HG03521 (cell line): Measurements from ENCODE around the gene ASIC3.
A peak's percentile ranks its signal among the peaks of the same experiment; 100 is the strongest.

Source experiments
- ATAC-seq: cut with Tn5 transposase; IDR thresholded peaks from one replicate; pipeline ENCODE4 v1.9.1; 2021; ENCODE audit warnings: mild to moderate bottlenecking, moderate library complexity; ENCODE audit not compliant: unreplicated experiment

ASIC3 gene

DNA sequence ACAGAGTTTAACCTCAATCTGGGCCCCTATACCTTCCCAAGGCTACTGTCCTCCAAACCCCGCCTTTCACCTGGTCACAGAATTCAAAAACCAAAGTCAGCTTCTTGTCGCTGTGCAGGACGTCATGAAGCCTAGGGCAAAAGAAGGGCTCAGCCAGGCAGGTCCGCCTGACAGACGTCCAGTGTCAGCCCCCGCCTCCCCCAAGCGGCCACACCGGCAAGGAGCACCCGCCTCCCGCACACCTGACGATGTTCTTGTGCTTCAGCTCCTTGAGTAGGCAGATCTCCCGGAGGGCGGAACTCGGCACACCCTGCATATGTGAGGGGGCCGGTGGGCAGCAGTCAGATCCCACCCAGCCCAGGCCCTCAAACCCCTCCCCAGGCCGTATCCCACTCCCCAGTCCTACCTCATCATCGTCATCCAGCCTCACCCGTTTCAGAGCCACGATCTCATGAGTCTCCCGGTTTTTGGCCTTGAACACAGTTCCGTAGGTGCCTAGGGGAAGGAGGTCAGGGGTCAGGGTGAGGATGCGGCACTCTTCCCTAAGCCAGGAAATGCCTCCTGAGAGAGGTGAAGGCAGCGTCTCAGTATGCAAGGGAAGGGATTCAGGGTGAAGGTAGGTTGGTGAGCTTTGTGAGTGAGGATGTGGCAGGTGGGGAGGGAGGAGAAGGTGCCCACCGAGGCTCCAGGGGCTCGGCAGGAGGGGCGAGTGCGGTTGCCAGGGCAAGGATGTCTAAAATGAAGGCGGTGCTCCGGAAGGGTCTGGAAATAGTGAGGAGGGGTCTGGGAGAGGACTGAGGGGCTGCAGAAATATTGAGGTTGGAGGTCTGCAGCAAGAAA, 8.6 kb downstream of the ASIC3 start:
- no peak for ATAC-seq

DNA sequence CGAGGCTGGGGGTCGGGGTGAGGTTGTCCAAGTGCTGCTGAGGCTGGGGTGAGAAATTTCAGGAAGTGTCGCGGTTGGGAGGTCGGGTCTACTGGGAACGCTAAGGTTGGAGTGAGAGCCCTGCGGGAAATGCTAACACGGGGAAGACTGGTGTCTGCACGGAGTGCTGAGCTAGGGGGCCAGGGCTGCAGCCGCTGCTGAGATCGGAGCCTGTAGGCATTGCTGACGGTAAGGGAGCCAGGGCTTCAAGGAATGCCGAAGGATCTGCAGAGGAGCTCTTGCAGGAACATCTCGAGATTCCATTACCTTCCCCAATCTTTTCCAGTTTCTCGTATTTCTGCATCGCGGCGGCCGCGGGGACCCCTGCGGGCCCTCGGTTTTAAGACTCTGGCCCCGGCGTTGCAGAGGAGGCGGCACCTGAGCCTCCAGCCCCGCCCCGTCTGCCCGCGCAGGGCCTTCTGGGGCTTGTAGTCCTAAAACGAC, 9.2 kb downstream of the ASIC3 start, which contains the start of gene CDK5:
Gene CDK5 (minus strand): TSS at position 392 of the 483 bp plus-strand sequence. CDS start 49 bp downstream, at position 343.
- ATAC-seq, result peak; percentile 7

DNA sequence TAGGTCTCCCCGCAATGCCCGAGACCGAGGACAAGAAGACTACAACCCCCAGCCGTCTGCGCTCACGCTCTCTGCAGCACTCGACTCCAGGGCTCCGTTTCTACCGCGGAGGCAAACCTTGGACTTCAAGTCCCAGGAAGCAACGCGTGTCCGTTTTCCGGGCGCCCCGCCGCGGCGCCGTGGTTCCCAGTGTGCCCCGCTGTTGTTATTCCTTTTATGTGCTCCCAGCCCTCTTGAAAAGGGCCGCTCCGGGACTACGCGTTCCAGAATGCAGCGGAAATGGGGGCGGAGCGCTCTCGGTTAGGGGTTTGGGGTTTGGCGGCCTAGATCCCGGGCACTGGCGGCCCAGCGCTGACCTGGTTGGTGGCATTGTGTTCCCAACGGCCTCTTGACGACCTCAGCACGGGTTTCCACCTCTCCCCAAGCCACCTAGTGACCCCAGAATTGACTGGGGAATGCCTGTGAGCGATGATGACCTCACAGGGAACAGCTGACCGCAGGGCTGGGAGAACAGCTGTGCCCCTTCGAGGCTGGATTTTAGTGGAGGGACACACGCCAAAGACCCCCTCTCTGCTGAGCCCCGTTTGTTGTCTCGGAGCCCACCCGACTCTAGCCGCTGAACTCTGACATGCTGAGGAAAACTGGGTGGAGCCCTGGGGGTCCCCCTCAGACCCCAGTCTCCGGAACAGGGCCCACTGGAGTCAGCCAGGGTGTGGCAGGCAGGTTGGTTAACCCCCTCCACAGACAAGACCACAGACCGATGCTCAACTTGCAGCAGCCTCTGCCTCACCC, 9.9 kb downstream of the ASIC3 start:
- peak; percentile 84 for ATAC-seq

DNA sequence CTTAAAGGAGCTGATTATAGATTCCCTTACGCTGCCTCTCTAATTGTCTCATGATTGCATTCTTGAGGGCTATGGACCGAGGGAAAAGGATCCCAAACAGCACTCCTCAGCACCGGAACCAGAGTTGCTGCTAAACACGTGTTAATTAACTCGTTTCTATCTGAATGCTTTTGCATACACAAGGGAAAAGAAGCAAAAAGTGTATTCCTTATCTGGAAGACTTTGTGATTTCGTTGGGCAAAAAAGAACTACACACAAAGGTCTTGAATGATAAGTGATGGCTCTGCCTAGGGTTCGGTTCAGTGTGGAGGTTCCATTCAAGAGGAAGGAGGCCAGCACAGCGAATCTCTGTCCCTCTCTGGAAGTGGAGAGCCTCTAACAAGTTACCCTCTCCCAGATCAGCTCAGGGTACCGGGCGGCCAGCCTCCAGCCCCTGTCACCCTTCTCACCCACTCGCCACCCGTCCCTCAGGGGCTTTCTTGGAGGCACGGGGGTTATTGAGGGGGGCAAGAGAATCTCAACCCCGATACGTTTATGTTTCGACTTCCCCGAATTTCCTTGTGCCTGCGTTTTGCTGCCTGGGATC, 10.5 kb downstream of the ASIC3 start:
- no peak for ATAC-seq

DNA sequence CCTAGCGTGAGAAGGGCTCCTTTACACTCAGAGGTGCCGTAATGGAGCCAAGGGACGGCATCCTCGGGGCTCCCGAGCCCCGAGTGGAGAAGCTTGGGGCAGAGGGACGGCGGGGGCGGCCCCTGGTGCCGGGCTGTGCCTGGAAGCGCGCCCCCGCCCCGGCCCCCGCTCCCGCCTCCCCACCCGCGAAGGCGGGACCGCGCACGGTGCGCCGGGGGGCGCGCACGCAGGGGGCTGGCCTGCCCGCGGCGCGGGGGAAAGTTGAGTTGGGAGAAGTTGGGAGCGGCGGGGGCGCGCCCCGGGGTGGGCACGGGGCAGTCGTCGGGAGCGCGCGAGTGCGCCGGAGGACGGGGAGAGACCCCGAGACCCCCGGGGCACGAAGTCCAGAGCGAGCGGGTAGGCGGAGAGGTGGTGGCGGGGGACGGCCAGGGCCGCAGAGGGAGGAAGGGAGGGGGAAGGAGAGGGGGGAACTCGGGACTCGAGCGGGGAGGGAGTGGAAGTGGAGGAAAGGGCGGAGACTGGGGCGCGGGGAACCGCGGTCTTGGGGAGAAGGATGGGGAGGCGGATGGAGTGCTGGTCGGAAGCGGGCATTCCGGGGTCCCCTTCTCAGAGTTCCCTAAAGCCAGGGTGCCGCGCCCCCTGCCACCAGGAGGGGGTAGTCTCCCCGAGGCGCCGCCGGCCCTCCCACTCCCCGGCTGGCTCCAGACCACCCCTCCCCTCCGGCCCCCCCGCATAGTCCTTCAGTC, 11.2 kb downstream of the ASIC3 start, which contains the start of gene SLC4A2:
Gene SLC4A2 (plus strand): TSS at position 223 of the 746 bp plus-strand sequence. CDS start 2,399 bp downstream, outside the sequence.
- ATAC-seq, result peak; percentile 25

DNA sequence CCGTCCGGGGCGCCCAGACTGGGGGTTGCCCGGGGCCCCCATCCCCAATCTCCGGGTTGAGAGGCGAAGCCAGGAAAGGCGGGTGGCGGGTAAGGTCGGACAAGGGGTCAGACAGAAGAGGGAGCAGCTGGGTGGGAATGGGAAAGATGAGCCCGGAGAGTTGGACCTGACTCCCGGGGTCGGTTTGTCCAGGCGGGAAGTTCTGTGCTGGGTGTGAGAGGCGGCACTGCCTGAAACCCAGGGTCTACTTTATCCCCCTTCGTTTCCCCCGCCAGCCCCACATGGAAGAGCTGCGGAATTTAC, 11.7 kb downstream of the ASIC3 start:
- ATAC-seq, result no peak

DNA sequence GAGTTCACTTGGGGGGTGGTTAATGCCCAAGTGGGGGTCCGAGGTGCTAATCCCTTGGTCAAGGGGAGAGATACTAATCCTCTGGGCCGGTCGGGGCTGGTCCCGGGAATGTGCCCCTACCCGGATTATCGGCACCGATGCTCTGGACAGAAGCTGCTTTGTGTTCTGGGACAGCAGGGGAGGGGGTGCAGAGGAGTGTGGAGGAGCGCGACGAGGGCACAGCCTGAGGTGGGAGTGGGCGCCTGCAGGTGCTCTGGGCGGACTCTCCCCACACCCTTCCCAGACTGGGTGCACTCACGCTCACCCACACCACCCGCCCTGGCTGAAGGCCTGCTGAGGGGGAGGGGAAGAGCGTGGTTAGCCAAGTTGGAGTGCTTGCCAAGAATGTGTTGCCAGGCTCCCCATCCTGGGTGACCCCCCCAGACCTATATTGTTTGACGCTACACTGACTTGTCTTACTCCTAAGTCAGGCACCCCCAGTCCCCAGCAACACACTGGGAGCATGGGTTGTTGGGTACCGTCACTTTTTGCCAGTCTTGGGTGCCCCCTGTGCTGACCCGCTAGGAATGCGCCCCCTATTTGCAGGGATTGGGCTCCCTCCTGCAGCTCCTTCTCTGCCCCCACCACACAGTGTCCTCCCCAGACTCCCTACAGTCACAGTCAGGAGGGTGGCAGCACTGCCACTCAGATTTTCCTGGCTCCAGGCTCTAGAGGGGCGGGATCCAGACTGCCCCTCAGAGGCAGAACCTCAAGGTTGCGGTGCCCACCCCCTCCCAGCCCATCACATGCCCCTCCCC, 12.3 kb downstream of the ASIC3 start:
- no peak for ATAC-seq

DNA sequence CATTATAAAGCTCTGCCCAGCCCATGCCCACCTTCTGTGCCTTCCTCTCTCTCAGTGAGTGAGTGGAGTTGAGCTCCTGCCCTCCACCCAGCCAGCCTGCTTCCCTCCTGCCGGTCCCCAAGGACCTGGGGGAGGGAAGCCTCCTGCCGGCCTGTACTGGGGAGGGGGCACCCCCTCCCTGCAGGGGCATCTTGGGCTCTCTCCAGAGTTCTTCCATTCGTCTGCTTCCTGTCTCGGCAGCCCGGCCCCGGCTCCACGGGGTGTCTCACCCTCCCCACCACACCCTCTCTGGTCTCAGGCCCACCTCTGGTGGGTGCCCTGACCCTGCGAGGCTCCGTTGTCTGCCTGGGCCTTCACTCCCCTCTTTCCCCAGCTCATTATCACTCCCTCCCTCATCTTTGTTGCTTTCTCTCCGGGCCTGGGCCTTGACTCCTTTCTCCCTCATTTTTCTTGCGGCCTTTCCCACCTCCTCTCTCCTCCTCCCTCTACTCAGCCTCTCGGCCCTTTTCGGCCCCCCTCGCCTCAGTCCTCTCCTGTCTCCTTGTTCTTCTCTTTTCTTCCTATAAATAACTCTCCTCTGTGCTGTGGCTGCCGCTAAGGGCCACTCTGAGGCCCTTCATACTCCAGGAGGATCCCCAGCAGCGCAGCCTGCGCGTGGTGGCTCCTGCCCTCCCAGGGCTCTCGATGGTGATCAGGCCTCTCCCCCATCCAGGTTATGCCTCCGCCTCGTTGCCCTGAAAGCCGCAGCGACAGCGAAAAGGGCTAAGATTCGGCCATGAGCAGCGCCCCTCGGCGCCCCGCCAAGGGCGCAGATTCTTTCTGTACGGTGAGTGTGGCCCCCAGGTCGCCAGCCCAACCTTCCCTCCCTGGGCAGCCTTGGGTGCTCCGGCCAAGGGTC, 13.1 kb downstream of the ASIC3 start:
- ATAC-seq, result no peak

DNA sequence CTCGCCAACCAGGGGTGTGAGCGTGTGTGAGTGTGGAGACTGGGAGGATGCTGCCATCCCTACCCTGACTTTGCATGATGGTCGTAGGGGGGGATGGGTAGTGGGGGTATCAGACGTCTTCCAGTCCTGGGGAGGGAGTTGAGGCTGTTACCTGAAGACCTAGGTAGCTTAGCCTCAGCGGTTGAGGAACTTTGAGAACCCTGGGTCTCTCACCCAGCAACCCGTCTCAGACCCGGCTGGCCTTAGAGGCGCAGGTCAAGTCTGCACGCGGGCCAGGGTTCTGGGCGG, 13.7 kb downstream of the ASIC3 start:
- ATAC-seq, result no peak

DNA sequence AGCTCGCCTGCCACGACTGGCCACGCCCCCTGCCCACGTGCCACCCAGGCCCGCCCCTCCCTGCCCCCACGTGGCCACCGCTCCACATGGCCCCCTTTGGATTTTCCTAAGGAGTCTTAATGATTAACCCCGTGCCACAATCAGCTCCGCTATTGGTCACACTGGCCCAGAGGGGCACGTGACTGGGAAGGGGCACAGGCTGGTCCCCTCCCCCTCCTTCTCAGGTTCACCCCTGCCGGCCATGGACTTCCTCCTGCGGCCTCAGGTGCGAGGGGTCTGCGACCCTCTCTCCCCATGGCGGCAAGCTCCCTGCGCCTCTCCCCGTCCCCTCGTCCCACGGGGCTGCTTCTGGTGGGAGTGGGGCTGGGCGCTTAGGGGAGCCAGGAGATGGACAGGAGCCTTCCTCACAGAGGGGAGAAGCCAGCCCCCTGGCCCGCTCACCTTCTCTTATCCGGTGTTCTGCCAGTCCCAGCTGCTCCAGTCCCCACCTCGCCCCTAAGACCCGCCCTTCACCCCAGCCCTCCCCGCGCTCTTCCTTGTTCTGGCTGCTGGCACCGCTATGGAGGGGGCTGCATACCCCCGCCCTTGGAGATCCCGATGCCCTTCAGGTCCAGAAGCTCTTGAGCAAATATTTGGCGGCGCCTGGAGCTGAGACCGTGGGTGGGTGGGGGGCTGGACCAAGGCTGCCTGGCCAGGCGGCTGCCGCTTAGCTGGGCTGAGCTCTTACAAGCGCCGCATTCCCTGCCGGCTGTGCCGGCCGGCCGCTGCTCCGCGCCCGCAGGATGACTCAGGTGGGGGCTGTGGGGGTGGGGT, 14.3 kb downstream of the ASIC3 start:
- ATAC-seq, result no peak

DNA sequence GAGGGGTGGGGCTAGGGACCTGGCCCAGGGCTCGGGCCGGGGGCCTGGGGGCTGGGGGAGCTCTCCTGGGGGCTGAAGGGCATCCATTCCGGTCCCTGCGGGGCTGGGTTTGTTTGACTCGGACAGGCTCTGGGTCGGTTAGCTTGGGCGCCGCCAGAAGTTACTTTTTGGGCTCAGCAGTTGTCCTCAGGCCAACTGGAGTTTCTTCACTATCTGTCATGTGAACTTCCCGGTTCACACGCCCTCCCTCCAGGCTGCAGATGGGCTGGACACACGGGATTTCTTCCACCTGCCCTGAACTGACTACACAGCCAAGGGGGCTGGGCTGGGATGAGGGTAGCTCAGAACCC, 14.9 kb downstream of the ASIC3 start:
- ATAC-seq, result no peak

DNA sequence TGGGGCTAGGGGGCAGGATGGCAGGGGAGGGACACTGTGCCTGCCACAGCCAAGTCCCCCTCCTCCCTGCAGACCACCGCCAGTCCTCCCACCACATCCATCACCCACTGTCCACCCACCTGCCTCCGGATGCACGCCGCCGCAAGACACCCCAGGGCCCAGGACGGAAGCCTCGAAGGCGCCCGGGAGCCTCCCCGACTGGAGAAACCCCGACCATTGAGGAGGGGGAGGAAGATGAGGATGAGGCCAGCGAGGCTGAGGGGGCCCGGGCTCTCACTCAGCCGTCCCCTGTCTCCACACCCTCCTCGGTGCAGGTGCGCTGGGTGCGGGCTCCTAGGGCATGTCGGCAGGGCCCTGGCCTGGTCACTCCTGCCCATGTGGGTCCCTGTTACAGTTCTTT, 16.1 kb downstream of the ASIC3 start:
- no peak for ATAC-seq

DNA sequence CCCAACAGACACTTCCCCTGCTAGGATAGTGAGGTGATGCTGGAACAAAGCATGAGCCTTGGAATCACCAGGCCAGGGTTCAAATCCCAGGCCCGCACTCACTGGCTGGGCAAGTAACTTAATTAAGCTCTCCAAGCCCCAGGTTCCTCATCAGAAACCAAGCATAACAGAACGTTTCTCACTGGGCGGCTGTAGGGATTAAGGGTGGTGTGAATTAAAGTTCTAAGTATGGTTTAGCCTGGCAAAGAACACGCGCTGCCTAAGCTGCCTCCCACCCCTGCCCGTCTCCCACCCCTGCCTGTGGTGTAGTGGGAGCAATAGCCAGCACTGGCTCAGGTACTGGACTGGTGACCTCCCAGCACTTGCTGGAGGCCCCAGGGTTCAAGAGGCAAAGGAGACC, 16.7 kb downstream of the ASIC3 start:
- ATAC-seq, result no peak

DNA sequence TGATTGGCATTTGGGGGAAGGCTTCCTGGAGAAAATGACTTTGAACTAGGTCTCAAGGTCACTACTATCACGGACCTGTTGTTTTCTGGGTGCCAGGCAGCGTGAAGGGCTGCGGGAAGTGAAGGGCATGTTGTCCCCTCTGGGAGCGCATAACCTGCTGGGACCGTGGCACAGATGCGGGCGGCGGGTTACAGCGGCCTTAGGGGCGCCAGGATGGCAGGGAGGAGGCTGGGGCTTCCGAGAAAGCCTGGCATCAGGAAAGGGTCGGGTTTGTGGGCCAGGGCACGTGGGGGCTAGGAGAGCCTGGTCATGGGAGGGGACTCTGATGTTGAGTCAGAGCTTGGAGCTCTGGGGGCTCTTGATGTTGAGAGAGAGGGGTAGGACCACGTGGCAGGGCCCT, 17.2 kb downstream of the ASIC3 start:
- no peak for ATAC-seq

DNA sequence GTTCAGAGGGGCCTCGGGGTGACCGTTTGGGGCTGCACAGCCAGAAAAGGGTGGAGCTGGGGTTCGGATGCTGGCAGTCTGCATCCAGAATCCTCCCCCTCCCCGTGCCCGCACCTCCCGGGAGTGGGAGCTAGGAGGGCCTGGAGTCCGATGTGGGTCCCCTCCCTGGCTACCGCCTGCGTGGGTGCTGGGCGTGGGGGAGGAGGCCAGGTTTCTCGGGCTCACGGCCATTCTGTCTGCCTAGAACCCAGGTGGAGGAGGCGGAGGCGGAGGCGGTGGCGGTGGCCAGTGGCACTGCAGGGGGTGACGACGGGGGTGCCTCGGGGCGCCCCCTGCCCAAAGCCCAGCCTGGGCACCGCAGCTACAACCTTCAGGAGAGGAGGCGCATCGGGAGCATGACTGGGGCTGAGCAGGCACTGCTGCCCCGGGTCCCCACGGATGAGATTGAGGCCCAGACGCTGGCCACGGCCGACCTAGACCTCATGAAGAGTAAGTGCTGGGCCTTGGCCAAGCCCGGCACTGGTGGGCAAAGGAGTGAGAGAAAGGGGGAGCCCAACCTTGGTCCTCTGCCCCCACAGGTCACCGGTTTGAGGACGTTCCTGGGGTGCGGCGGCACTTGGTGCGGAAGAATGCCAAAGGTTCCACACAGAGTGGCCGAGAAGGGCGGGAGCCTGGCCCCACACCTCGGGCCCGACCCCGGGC, 18.1 kb downstream of the ASIC3 start:
- no peak for ATAC-seq

DNA sequence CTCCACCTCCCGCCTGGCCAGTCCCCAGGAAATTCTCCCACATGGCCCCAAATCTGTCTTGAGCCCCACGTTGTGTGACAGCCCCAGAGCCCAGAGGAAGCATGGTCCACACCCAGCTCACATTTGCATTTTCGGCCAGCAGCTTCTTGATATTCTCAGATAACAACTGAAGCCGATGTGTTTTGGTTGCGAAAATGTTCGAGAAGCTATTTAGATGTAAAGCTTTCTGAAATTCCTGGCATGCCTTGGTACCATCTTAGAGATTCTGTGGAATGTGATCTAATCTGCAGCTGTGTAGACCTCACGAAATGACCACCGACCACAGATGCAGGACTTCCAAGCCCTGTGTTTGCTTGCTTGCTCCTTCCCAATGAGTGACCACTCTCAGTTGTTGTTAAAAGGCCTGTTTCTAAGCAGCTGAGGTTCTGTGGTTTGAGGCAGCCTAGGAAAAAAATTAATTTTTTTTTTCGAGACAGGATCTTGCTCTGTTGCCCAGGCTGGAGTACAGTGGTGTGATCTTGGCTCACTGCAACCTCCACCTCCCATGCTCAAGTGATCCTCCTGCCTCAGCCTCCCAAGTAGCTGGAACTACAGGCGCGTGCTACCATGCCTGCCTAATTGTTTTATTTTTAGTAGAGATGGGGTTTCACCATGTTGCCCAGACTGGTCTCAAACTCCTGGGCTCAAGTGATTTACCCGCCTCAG, 19.9 kb downstream of the ASIC3 start:
- ATAC-seq, result no peak

DNA sequence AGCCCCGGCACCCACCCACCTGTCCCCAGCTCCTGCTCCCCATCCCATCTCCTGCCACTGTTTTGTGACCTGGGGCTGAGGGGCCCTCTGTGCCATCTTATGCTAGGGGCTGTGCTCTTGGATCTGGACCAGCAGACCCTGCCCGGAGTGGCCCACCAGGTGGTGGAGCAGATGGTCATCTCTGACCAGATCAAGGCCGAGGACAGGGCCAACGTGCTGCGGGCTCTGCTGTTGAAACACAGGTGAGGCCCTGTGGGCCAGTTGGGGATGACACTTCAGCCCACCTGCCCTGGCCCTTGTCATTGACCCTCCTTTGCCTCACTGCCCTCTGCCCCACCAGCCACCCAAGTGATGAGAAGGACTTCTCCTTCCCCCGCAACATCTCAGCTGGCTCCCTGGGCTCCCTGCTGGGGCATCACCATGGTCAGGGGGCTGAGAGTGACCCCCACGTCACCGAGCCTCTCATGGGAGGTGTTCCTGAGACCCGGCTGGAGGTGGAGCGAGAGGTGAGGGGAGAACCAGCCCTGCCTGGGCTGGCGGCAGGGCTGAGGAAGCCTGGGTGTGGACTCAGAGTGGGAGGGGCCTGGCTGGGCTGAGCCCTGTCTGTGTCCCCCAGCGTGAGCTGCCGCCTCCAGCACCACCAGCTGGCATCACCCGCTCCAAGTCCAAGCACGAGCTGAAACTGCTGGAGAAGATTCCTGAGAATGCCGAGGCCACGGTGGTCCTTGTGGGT, 21.7 kb downstream of the ASIC3 start:
- no peak for ATAC-seq
